IPS-11a (cell line): ENCODE measurements around the gene ZBED1.
"Not testable (repeated sequence)": the region's sequence is repeated elsewhere in the genome, so short reads cannot be mapped to it uniquely, and the experiment has no call there.

Experiments
- H3K4me3 ChIP-seq: one replicate; pipeline ENCODE4 v1.5.1; 2013; ENCODE audit warnings: low read depth, low read length, control low read depth

ZBED1 gene

GRCh38 chrX:2457289-2458133 is 43.3 kb downstream of the ZBED1 start:
- no peak overlapping the region for H3K4me3 ChIP-seq

- H3K4me3 ChIP-seq = not testable (repeated sequence)
Measured at GRCh38 chrX:2456091-2456490, 44.7 kb downstream of the ZBED1 start.

GRCh38 chrX:2454620-2455019 is 46.2 kb downstream of the ZBED1 start:
- not testable (repeated sequence) for H3K4me3 ChIP-seq

GRCh38 chrX:2452799-2453198 is 48.0 kb downstream of the ZBED1 start:
- H3K4me3 ChIP-seq = no peak overlapping the region

- no peak overlapping the region for H3K4me3 ChIP-seq
Measured at GRCh38 chrX:2452317-2452784, 48.4 kb downstream of the ZBED1 start.

- H3K4me3 ChIP-seq = no peak overlapping the region
Measured at GRCh38 chrX:2451501-2452316, 49.1 kb downstream of the ZBED1 start.

- no peak overlapping the region for H3K4me3 ChIP-seq
Measured at GRCh38 chrX:2450681-2451080, 50.1 kb downstream of the ZBED1 start.

- H3K4me3 ChIP-seq = no peak overlapping the region
Measured at GRCh38 chrX:2449135-2449886, 51.5 kb downstream of the ZBED1 start.

- no peak overlapping the region for H3K4me3 ChIP-seq
Measured at GRCh38 chrX:2447484-2447883, 53.3 kb downstream of the ZBED1 start.

- H3K4me3 ChIP-seq = no peak overlapping the region
Measured at GRCh38 chrX:2446815-2447214, 54.0 kb downstream of the ZBED1 start.

GRCh38 chrX:2445662-2446623 is 54.8 kb downstream of the ZBED1 start:
- no peak overlapping the region for H3K4me3 ChIP-seq

- no peak overlapping the region for H3K4me3 ChIP-seq
Measured at GRCh38 chrX:2442694-2443093, 58.1 kb downstream of the ZBED1 start.

GRCh38 chrX:2441466-2441865 is 59.3 kb downstream of the ZBED1 start:
- no peak overlapping the region for H3K4me3 ChIP-seq

- H3K4me3 ChIP-seq = no peak overlapping the region
Measured at GRCh38 chrX:2439613-2440012, 61.2 kb downstream of the ZBED1 start.
